Measurements from ENCODE around the gene LDLRAD4. TPM values are rescaled to one million over a fixed set of nuclear protein-coding genes. Genes with fewer than 3 reads are reported as not detected.
A peak's percentile ranks its signal among the peaks of the same experiment; 100 is the strongest.

Gene LDLRAD4
- total and polyA plus RNA-seq, 2 experiments from 2014 or later = 0.73 to 1.9 TPM

DNA sequence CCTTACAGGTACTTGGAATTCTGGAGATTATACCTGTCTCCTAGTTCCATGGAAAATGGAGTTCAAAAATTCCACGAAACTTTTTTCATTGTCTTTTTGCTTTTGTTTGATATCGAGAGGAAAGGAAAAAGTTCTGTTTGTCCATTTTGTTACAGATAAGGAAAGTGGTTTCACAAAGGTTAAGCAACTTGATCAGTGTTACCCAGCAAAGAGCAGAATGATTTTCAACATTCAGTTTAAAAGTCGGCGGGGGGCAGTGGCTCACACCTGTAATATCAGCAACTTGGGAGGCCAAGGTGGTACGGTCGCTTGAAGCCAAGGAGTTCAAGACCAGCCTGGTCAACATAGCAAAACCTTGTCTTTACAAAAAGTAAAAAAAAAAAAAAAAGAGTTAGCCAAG is 118.8 kb downstream of the LDLRAD4 start:
- no peak overlapping the region for H3K4me3 ChIP-seq
- Mint-ChIP-seq H3K36me3 (ENCODE audit: low read depth) (no peaks in the 10 kb centered on the region; the same call in 2 of the 3 replicates), H3K4me3 (no peak overlapping the region), H3K27ac (no peak overlapping the region), H3K27me3 (ENCODE audit: insufficient read depth, low read depth, poor library complexity) (no peaks in the 10 kb centered on the region), H3K9me3 (peaks cover 11% of the 10 kb centered on the region), H3K4me1 (peaks cover 11% of the 10 kb centered on the region; the same call in 2 of the 3 replicates)
- TF ChIP-seq EZH2 (IDR thresholded peaks at IDR 0.05; ENCODE audit: low read depth, unreplicated experiment) = no peak
- TF ChIP-seq, protein P1, sequence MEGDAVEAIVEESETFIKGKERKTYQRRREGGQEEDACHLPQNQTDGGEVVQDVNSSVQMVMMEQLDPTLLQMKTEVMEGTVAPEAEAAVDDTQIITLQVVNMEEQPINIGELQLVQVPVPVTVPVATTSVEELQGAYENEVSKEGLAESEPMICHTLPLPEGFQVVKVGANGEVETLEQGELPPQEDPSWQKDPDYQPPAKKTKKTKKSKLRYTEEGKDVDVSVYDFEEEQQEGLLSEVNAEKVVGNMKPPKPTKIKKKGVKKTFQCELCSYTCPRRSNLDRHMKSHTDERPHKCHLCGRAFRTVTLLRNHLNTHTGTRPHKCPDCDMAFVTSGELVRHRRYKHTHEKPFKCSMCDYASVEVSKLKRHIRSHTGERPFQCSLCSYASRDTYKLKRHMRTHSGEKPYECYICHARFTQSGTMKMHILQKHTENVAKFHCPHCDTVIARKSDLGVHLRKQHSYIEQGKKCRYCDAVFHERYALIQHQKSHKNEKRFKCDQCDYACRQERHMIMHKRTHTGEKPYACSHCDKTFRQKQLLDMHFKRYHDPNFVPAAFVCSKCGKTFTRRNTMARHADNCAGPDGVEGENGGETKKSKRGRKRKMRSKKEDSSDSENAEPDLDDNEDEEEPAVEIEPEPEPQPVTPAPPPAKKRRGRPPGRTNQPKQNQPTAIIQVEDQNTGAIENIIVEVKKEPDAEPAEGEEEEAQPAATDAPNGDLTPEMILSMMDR (conservative IDR thresholded peaks at IDR 0.05; ENCODE audit: low read depth in 2 of 2) = no peak
- TF ChIP-seq POLR2AphosphoS5 (IDR thresholded peaks at IDR 0.05; ENCODE audit: low read depth) = no peak
- TF ChIP-seq EZH2phosphoT487 (IDR thresholded peaks at IDR 0.05; ENCODE audit: unreplicated experiment) = no peak
- TF ChIP-seq ZNF331 (CRISPR knock-in tag; IDR thresholded peaks at IDR 0.05; ENCODE audit: low read depth) = no peak
- TF ChIP-seq STAT1 (IDR thresholded peaks at IDR 0.05; ENCODE audit: unreplicated experiment) = no peak
- TF ChIP-seq ZNF114 (CRISPR knock-in tag; IDR thresholded peaks at IDR 0.05) = no peak
- no peak for TF ChIP-seq JUNB (IDR thresholded peaks at IDR 0.05; ENCODE audit: unreplicated experiment)
- H2AFZ ChIP-seq = no peak overlapping the region
- H3K27ac ChIP-seq (ENCODE audit: low read depth) = no peak overlapping the region
- no peaks in the 10 kb centered on the region; the same call in 1 of the 2 replicates for H3K36me3 ChIP-seq (ENCODE audit: insufficient read depth)
- no peak for ATAC-seq
- DNase-seq (ENCODE audit: low spot score) = no peak
- H3K9me2 ChIP-seq (ENCODE audit: insufficient read depth) = no peaks in the 10 kb centered on the region; the same call in 1 of the 2 replicates
- no peak overlapping the region for H3K4me2 ChIP-seq
- no peaks in the 10 kb centered on the region for H3K4me1 ChIP-seq (ENCODE audit: insufficient read depth)
- H3F3A ChIP-seq (replicated peaks; ENCODE audit: low read depth) = no peaks in the 10 kb centered on the region
- H4K20me1 ChIP-seq (replicated peaks; ENCODE audit: insufficient read depth) = no peaks in the 10 kb centered on the region
- H3K27me3 ChIP-seq (ENCODE audit: insufficient read depth) = no peaks in the 10 kb centered on the region
- no peaks in the 10 kb centered on the region for H3K79me2 ChIP-seq (replicated peaks; ENCODE audit: insufficient read depth)

DNA sequence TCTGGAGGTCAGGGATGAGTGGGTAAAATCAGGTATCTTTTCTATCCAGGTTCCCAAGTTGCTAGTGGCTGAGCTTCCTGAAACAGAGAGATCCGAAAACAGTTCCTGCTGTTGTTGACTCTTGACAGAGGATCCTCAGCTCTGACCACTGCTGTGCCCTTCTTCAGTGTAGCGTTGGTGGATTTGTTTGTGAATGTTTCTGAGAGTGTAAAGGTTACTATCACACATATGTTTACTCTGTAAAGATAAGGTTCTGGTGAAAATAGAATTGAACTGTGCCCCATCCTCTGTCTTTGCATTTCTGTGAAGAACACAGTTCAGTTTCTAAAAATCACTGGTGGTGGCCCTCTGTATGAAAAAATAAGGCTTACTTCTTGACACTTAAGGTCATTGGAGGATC is 119.8 kb downstream of the LDLRAD4 start:
- Mint-ChIP-seq H3K4me3 (no peak overlapping the region), H3K36me3 (ENCODE audit: low read depth) (no peaks in the 10 kb centered on the region; the same call in 2 of the 3 replicates), H3K9me3 (peaks cover 16% of the 10 kb centered on the region), H3K4me1 (peaks cover 11% of the 10 kb centered on the region; the same call in 2 of the 3 replicates), H3K27ac (peak overlapping the region; percentile 1; the same call in 1 of the 2 replicates), H3K27me3 (ENCODE audit: insufficient read depth, low read depth, poor library complexity) (no peaks in the 10 kb centered on the region)
- peak overlapping the region; percentile 6; the same call in 1 of the 2 replicates for H2AFZ ChIP-seq
- ATAC-seq (no peak), DNase-seq (ENCODE audit: low spot score) (no peak)
- no peak overlapping the region for H3K4me2 ChIP-seq
- no peaks in the 10 kb centered on the region for H3K79me2 ChIP-seq (replicated peaks; ENCODE audit: insufficient read depth)
- no peaks in the 10 kb centered on the region for H3K4me1 ChIP-seq (ENCODE audit: insufficient read depth)
- no peak overlapping the region for H3K4me3 ChIP-seq
- H3K36me3 ChIP-seq (ENCODE audit: insufficient read depth) = no peaks in the 10 kb centered on the region; the same call in 1 of the 2 replicates
- H3K27me3 ChIP-seq (ENCODE audit: insufficient read depth) = no peaks in the 10 kb centered on the region
- no peaks in the 10 kb centered on the region for H3K9me2 ChIP-seq (ENCODE audit: insufficient read depth)
- H3K27ac ChIP-seq (ENCODE audit: low read depth) = no peak overlapping the region
- no peaks in the 10 kb centered on the region for H4K20me1 ChIP-seq (replicated peaks; ENCODE audit: insufficient read depth)
- H3F3A ChIP-seq (replicated peaks; ENCODE audit: low read depth) = no peaks in the 10 kb centered on the region
- TF ChIP-seq ZNF114 (CRISPR knock-in tag; IDR thresholded peaks at IDR 0.05) (no peak), NANOG (IDR thresholded peaks at IDR 0.05; ENCODE audit: borderline replicate concordance) (no peak), EZH2 (IDR thresholded peaks at IDR 0.05; ENCODE audit: low read depth, unreplicated experiment) (no peak), POLR2AphosphoS5 (IDR thresholded peaks at IDR 0.05; ENCODE audit: low read depth) (no peak), CREB1 (CRISPR knock-in tag; IDR thresholded peaks at IDR 0.05; ENCODE audit: low read depth) (no peak), ZNF331 (CRISPR knock-in tag; IDR thresholded peaks at IDR 0.05; ENCODE audit: low read depth) (no peak), EZH2phosphoT487 (IDR thresholded peaks at IDR 0.05; ENCODE audit: unreplicated experiment) (no peak)
- TF ChIP-seq, protein P2, sequence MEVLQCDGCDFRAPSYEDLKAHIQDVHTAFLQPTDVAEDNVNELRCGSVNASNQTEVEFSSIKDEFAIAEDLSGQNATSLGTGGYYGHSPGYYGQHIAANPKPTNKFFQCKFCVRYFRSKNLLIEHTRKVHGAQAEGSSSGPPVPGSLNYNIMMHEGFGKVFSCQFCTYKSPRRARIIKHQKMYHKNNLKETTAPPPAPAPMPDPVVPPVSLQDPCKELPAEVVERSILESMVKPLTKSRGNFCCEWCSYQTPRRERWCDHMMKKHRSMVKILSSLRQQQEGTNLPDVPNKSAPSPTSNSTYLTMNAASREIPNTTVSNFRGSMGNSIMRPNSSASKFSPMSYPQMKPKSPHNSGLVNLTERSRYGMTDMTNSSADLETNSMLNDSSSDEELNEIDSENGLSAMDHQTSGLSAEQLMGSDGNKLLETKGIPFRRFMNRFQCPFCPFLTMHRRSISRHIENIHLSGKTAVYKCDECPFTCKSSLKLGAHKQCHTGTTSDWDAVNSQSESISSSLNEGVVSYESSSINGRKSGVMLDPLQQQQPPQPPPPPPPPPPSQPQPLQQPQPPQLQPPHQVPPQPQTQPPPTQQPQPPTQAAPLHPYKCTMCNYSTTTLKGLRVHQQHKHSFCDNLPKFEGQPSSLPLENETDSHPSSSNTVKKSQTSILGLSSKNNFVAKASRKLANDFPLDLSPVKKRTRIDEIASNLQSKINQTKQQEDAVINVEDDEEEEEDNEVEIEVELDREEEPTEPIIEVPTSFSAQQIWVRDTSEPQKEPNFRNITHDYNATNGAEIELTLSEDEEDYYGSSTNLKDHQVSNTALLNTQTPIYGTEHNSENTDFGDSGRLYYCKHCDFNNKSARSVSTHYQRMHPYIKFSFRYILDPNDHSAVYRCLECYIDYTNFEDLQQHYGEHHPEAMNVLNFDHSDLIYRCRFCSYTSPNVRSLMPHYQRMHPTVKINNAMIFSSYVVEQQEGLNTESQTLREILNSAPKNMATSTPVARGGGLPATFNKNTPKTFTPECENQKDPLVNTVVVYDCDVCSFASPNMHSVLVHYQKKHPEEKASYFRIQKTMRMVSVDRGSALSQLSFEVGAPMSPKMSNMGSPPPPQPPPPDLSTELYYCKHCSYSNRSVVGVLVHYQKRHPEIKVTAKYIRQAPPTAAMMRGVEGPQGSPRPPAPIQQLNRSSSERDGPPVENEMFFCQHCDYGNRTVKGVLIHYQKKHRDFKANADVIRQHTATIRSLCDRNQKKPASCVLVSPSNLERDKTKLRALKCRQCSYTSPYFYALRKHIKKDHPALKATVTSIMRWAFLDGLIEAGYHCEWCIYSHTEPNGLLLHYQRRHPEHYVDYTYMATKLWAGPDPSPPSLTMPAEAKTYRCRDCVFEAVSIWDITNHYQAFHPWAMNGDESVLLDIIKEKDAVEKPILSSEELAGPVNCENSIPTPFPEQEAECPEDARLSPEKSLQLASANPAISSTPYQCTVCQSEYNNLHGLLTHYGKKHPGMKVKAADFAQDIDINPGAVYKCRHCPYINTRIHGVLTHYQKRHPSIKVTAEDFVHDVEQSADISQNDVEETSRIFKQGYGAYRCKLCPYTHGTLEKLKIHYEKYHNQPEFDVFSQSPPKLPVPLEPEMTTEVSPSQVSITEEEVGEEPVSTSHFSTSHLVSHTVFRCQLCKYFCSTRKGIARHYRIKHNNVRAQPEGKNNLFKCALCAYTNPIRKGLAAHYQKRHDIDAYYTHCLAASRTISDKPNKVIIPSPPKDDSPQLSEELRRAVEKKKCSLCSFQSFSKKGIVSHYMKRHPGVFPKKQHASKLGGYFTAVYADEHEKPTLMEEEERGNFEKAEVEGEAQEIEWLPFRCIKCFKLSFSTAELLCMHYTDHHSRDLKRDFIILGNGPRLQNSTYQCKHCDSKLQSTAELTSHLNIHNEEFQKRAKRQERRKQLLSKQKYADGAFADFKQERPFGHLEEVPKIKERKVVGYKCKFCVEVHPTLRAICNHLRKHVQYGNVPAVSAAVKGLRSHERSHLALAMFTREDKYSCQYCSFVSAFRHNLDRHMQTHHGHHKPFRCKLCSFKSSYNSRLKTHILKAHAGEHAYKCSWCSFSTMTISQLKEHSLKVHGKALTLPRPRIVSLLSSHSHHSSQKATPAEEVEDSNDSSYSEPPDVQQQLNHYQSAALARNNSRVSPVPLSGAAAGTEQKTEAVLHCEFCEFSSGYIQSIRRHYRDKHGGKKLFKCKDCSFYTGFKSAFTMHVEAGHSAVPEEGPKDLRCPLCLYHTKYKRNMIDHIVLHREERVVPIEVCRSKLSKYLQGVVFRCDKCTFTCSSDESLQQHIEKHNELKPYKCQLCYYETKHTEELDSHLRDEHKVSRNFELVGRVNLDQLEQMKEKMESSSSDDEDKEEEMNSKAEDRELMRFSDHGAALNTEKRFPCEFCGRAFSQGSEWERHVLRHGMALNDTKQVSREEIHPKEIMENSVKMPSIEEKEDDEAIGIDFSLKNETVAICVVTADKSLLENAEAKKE (CRISPR knock-in tag; IDR thresholded peaks at IDR 0.05) = no peak

Data from GM23338 (cell line).